Stimulated activated naive CD4-positive, alpha-beta T cell (primary cell): Measurements from ENCODE around the gene AGBL3.

ENCODE experiments used
- DNase-seq, 6 experiments: peaks; one replicate each; lab custom pipeline; 2025; lab: John Stamatoyannopoulos, UW

Gene AGBL3

GRCh38 chr7:134986363-134987251 is at the start of gene AGBL3:
TSS of gene AGBL3 (plus strand) at chr7:134986508. CDS start at chr7:134987934, 1,426 bp downstream.
- peak; percentile 73 to 94 (median 87) for DNase-seq

GRCh38 chr7:134936893-134937510 is 49.3 kb upstream of the AGBL3 start:
- no peak for DNase-seq

DNA sequence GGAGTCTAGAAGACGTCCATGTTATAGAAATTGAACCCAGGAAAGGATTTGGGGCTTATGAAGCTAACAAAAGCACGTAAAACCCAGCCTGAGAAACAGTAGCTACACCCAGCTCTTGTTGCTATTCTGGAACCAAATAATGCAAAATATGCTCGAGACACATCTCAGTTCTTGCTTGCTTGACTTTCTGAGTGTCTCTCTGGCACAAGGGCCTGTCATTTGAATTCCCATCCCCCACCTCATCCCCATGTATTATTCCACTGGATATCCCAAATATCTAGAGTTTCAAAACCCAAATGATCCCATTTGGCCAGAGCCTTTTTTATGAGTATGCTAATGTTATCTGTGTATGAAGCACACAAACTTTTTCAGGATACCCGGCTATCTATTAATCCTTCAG is 48.2 kb upstream of the AGBL3 start:
- no peak for DNase-seq

GRCh38 chr7:134939136-134939535 is 47.2 kb upstream of the AGBL3 start:
- DNase-seq = no peak

DNA sequence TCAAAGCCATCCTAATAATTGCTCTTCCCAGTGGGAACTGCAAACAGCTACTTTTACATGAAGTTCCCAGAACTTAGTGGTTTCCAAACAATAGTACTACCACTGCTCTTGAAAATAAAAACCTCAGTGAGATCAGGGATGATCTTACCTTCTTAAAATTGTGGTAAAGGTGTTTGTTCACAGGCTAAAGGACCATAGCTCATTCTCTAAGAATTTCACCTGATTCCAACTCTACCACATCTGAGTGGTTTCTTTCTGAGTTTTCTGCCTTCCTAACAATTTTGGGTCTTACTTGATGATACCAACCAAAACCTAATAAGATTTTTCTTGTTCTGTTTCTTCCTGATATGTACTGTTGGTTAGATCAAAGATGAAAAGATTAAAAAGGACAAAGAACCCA is 45.6 kb upstream of the AGBL3 start:
- DNase-seq = no peak

DNA sequence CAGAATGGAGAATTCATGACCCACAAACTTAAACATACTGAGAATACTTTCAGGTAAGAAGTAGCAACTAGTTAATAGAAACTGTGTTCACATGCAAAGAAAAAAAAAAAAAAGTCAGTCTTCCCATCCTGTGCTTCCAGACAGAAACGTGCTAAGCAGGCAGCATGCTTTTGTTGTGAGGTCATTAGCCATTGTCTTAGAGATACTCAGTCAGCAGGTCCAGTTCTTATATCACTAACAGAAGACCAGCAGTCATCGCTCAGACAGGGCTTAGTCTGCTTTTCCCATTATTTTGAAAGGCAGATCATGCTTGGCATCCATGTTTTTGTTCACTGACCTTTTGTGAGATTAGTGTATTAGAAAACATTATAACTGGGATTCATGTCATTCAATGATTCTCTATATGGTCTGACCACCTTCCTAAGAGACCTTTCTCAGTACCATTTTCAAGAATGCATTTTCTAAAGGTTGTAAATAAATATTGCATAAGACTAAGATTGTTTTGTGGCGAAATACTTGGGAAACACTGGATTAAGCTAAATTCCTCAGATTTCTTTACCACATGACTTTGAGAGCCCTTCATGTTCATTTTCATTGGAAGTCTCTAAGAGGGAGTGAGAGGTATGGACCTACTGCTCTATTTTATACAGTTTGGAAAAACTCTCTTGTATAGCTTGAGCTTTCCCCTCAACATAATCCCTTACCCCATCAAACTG is 45.0 kb upstream of the AGBL3 start:
- DNase-seq = no peak

GRCh38 chr7:134941952-134942351 is 44.4 kb upstream of the AGBL3 start:
- no peak for DNase-seq

DNA sequence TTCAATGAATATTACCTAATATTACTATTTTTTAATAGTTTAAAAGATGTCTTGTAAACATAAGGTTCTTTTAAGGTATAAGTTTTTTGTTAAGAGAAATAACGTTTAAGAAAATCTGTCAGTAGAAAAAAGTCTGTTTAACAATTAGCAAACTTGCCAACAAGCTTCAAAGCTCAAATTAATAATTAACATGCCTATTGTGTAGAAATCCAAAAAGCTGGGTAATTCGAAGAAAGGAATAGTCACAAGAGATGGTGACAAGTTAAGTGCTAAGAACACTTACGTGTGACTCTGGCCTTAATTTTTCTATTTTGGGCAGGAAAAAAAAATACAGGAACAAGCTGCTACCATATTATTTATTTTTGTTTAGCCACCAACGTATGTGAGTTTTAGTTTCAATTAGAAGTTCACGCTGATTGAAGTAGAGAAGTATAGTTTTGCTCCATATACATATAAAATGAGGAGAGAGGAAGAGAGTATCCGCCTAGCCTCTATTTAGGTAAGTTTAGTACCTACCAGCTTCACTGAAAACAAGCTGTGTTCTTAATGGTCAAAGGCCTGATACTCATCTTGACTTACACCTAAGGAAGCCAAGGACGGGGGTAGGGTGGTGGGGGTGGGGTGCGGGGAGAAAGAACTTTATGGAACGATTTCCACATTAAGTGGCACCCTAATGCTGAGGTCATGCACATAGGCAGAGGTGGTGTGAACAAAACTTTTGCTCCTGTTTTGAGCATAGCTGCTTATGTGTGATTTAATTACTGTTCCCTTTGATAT is 43.4 kb upstream of the AGBL3 start:
- DNase-seq = no peak

DNA sequence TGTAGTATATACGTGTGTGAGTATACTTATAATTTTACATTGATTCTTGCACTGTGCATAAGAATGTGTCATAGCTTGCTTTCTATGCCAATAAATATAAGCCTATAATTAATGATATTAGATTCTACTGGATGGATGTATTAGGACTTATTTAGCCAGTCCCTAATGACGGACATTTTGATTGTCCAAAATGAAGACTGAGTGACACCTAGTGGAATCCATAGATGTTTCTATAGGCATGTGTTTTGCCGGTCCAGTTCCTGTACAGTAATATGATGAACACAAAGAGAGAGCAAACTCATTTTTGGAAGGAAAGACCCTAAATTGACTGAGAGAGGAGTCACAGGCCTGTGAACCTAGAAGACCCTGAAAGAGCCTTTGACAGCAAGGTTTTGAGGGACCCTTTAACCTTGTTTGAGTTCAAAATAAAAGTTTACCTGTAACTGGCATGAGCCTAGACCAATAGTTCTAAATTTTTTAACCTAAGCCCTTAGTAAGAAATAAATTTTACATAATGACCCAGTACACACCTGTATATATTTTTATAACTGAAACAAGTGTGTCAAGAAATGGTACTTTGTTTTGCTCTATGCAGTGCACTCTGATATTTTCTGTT is 42.4 kb upstream of the AGBL3 start:
- no peak for DNase-seq

GRCh38 chr7:134945691-134946090 is 40.6 kb upstream of the AGBL3 start:
- DNase-seq = no peak

GRCh38 chr7:134946260-134946659 is 40.0 kb upstream of the AGBL3 start:
- peak in 4 of 6 experiments; percentile 3 to 50 (median 29) for DNase-seq

- no peak for DNase-seq
Observed at GRCh38 chr7:134947329-134947728, 39.0 kb upstream of the AGBL3 start.

DNA sequence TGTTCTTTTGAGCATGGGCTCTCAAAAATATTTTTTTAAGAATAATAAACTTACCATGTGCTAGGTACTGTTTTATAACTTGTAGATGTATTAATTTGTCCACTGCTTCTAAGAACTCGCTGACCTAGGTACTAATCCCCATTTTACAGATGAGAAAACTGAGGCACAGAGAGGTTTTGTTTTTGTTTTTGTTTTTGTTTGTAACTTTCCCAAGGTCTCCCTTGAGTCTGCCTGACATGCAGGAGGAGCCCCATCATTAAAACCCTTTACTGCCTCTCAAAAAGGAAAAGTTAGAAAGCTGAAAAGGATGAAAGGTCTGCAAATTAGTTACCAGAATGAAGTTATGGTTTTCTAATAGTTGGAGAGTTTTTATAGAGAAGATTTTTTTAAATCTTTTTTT is 38.5 kb upstream of the AGBL3 start:
- DNase-seq = no peak

GRCh38 chr7:134948246-134948645 is 38.1 kb upstream of the AGBL3 start:
- DNase-seq = no peak

- no peak for DNase-seq
Observed at GRCh38 chr7:134948736-134949135, 37.6 kb upstream of the AGBL3 start.

DNA sequence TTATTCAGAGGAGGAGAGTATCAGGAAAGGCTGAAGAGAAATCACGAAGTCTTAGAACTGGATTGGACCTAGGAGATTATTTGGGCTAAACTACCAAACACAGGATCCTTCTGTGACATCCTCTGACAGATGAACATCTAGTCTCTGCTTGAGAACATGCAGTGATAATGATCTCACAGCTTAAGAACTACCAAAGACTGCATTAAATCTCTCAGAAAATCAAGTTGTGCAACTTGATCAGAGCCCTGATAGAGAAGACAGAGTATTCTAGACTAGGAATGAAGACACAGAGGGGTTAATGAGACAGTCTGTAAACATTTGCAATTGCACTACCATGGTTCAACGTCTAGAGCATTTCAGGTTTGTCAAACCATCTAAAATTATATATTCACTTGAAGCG is 37.1 kb upstream of the AGBL3 start:
- no peak for DNase-seq

GRCh38 chr7:134954197-134955082 is 31.9 kb upstream of the AGBL3 start:
- DNase-seq = peak in 3 of 6 experiments; percentile 16 to 62 (median 44)

DNA sequence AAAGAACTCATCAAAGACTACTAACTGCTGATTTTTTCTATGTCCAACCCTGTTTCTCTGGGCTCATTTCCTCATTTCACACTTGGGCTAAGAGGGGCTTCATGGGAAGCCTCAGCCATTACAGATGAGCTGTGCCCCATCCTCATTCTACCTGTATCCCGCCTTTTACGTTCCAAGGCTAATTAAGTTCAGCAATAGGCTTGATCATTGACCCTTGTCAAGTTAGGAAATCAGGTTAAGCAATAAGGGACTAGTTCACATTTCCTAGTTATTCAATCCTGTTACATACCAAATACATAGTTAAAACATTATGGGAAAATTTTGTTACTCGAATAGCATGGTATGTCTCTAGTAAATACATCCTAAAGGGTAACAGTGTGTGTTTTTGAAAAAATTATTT is 29.3 kb upstream of the AGBL3 start:
- no peak for DNase-seq

DNA sequence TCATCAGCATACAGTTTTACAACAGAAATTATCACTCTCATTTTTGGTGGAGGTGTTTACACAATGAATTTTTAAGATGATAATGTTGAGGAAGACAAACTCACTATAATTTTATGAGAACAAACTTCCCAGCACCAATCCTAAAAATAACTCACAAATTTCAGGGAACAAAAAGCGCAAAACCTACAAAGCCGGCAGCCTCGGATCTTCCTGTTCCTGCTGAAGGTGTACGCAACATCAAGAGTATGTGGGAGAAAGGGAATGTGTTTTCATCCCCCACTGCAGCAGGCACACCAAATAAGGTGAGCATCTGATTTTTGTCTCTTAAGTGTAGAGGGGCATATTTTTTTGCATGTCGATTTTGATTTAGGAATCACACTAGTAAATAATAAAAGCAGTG is 26.5 kb upstream of the AGBL3 start:
- no peak for DNase-seq

GRCh38 chr7:134962270-134962780 is 24.0 kb upstream of the AGBL3 start:
- DNase-seq = peak in 1 of 6 experiments; percentile 22
